HCT116 (cell line): ENCODE measurements around the gene NUDT14.

Experiments
- EZH2 ChIP-seq: fragments of 200-600 bp; sonication (generic); IDR thresholded peaks from 2 replicates; pipeline ENCODE4 v1.6.1; 2017; ENCODE audit warnings: antibody characterized with exemption, mixed run types
- EZH2phosphoT487 ChIP-seq: fragments of 200-600 bp; IDR thresholded peaks from 2 replicates; pipeline ENCODE4 v1.6.1; 2018; ENCODE audit warnings: antibody characterized with exemption, borderline replicate concordance
- FOSL1 ChIP-seq: IDR thresholded peaks from 2 replicates; pipeline ENCODE4 v1.6.1; 2012; ENCODE audit warnings: low read depth
- JUND ChIP-seq: IDR thresholded peaks from 2 replicates; pipeline ENCODE4 v1.6.1; 2012
- TCF7L2 ChIP-seq: IDR thresholded peaks from 2 replicates; pipeline ENCODE4 v1.7.0; 2011; ENCODE audit warnings: borderline replicate concordance, inconsistent platforms; ENCODE audit not compliant: insufficient read depth, insufficient read length; ENCODE audit errors: extremely low read depth
- ZNF274 ChIP-seq: fragments of 200-500 bp; sonication (Bioruptor generic); IDR thresholded peaks from 2 replicates; pipeline ENCODE4 v1.6.1; 2014; ENCODE audit warnings: mild to moderate bottlenecking, low read depth, low read length, inconsistent platforms
- TF ChIP-seq, protein P1 (sequence below), 3 experiments: fragments of 200-600 bp in 1 of 3; sonication (generic) in 1 of 3; IDR thresholded peaks in 2 of 3; conservative IDR thresholded peaks in 1 of 3; 2 replicates each; pipeline ENCODE4 v1.5.1; 2012 to 2017; ENCODE audit warnings: low read depth in 2 of 3, low read length in 2 of 3, antibody characterized with exemption in 1 of 3, borderline replicate concordance in 1 of 3, control low read depth in 1 of 3, mild to moderate bottlenecking in 1 of 3, mixed read lengths in 1 of 3, mixed run types in 1 of 3, moderate library complexity in 1 of 3; ENCODE audit not compliant: insufficient read depth in 1 of 3

DNA sequence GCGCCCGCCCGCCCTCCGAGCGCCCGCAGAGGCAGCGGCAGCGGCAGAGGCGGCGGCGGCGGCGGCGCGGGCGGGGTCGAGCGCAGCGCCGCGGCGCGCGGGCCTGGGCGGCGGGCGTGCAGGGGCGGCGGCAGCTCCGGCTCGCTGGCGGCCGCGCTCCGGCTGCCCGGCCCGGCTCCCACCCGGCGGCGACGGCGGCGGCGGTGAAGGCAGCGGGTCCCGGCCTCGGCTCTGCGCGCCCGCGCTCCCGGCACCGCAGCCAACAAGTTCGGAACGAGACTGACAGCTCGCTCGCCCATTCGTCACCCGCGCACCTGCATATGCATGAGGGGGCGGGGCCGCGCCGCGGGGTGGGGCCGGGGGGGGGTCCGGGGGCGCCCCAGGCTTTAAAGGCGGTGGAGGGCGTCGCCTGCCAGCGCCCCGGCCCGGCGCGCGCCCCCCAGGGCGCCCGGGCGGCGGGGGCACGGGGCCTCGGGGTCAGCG lies 12.6 kb downstream of the NUDT14 start, which contains the start of gene JAG2:
- TF ChIP-seq EZH2phosphoT487 (no peak), EZH2 (no peak), JUND (no peak), ZNF274 (no peak), TCF7L2 (no peak), FOSL1 (no peak)
- TF ChIP-seq, protein P1, sequence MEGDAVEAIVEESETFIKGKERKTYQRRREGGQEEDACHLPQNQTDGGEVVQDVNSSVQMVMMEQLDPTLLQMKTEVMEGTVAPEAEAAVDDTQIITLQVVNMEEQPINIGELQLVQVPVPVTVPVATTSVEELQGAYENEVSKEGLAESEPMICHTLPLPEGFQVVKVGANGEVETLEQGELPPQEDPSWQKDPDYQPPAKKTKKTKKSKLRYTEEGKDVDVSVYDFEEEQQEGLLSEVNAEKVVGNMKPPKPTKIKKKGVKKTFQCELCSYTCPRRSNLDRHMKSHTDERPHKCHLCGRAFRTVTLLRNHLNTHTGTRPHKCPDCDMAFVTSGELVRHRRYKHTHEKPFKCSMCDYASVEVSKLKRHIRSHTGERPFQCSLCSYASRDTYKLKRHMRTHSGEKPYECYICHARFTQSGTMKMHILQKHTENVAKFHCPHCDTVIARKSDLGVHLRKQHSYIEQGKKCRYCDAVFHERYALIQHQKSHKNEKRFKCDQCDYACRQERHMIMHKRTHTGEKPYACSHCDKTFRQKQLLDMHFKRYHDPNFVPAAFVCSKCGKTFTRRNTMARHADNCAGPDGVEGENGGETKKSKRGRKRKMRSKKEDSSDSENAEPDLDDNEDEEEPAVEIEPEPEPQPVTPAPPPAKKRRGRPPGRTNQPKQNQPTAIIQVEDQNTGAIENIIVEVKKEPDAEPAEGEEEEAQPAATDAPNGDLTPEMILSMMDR (IDR thresholded peaks at IDR 0.05 in 2 of 3, conservative IDR thresholded peaks at IDR 0.05 in 1 of 3; ENCODE audit: borderline replicate concordance in 1 of 3, insufficient read depth in 1 of 3, low read depth in 2 of 3, low read length in 2 of 3), result no peak
